CD4-positive, CD25-positive, alpha-beta regulatory T cell (primary cell): ENCODE measurements around the gene NPIPB8. TPM values are rescaled to one million over a fixed set of nuclear protein-coding genes. Genes with fewer than 3 reads are reported as not detected.
A peak's percentile ranks its signal among the peaks of the same experiment; 100 is the strongest.
"Not testable (repeated sequence)": the region's sequence is repeated elsewhere in the genome, so short reads cannot be mapped to it uniquely, and the experiment has no call there.

ENCODE experiments used
- ATAC-seq, 2 donors: fragments of 150-1000 bp; cut with Tn5 transposase; one replicate each; pipeline ENCODE4 v1.10.0; 2021; ENCODE audit warnings: low read depth in 2 of 2, moderate number of reproducible peaks in 2 of 2, moderate library complexity in 1 of 2
- DNase-seq, 3 donors: peaks; one replicate each; pipeline versions ENCODE4 v3.0.0 to v3.0.0-alpha.2; 2012 to 2022; ENCODE audit warnings: mixed read lengths in 1 of 3
- H3K27ac ChIP-seq: one replicate; pipeline ENCODE4 v1.7.0; 2013; ENCODE audit warnings: mild to moderate bottlenecking, low read length; ENCODE audit not compliant: insufficient read depth, poor library complexity, severe bottlenecking
- H3K27me3 ChIP-seq: one replicate; pipeline ENCODE4 v1.7.0; 2013; ENCODE audit warnings: low read length; ENCODE audit not compliant: control insufficient read depth, insufficient read depth
- H3K36me3 ChIP-seq: one replicate; pipeline ENCODE4 v1.7.0; 2013; ENCODE audit warnings: mild to moderate bottlenecking, low read length, moderate library complexity; ENCODE audit not compliant: control insufficient read depth, insufficient read depth
- H3K4me1 ChIP-seq: 2 replicates; pipeline ENCODE4 v1.7.0; 2013; ENCODE audit warnings: mild to moderate bottlenecking, low read length; ENCODE audit not compliant: insufficient read depth, control insufficient read depth, poor library complexity, severe bottlenecking
- H3K4me3 ChIP-seq: one replicate; pipeline ENCODE4 v1.7.0; 2013; ENCODE audit warnings: low read depth, mild to moderate bottlenecking, low read length, moderate library complexity
- H3K9me3 ChIP-seq, 2 experiments: 1 replicate in 1 of 2; 2 replicates in 1 of 2; pipeline ENCODE4 v1.7.0; 2013; ENCODE audit warnings: low read length in 2 of 2, mild to moderate bottlenecking in 1 of 2, moderate library complexity in 1 of 2; ENCODE audit not compliant: control insufficient read depth in 2 of 2
- H3K27ac Mint-ChIP-seq, 3 donors: one replicate each; pipeline ENCODE4 v1.8.0; 2020 to 2022; ENCODE audit warnings: mild to moderate bottlenecking in 3 of 3, mixed read lengths in 3 of 3, moderate library complexity in 2 of 3
- H3K27me3 Mint-ChIP-seq: one replicate; pipeline ENCODE4 v1.8.0; 2022; ENCODE audit warnings: mild to moderate bottlenecking, mixed read lengths
- H3K36me3 Mint-ChIP-seq: one replicate; pipeline ENCODE4 v1.8.0; 2020; ENCODE audit warnings: mixed read lengths
- H3K4me1 Mint-ChIP-seq, 4 donors: one replicate each; pipeline ENCODE4 v1.8.0; 2020 to 2022; ENCODE audit warnings: mixed read lengths in 4 of 4, mild to moderate bottlenecking in 1 of 4
- H3K4me3 Mint-ChIP-seq, 4 donors: one replicate each; pipeline ENCODE4 v1.8.0; 2020 to 2022; ENCODE audit warnings: mild to moderate bottlenecking in 4 of 4, mixed read lengths in 4 of 4, moderate library complexity in 3 of 4
- H3K9me3 Mint-ChIP-seq, 7 donors: one replicate each; pipeline ENCODE4 v1.8.0; 2020 to 2022; ENCODE audit warnings: mixed read lengths in 7 of 7, mild to moderate bottlenecking in 3 of 7, moderate library complexity in 2 of 7
- polyA plus RNA-seq, 4 donors: library from polyadenylated mRNA; unstranded; fragments of 300-500 nt; fragmentation: Illumina TruSeq; gene quantifications; one replicate each; pipeline ENCODE4 v1.2.3, GENCODE V29; 2021
- total RNA-seq: library from RNA; stranded (reverse); gene quantifications from one replicate; pipeline ENCODE4 v1.2.3, GENCODE V29; 2022

The NPIPB8 gene
- total and polyA plus RNA-seq, 5 donors from 2014 or later: 1.1 TPM; not detected in 4

DNA sequence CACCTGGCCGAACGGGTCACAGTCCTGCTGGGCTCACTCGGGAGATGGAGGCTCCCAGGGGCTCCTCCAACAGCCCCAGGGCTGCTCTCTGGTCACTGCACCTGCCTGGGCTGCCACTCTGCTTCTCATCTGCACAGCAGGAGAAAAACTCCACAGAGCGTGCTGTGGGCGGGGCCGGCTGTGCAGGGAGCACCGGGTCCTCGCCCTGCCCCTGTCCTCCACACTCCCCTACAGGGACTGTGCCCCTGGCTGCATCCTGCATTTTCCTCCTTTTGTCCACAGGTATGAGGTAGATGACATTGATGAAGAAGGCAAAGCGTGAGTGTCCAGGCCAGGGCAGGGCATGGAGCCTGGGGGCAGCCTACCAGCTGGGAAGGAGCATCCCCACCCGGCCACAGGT lies 35.8 kb upstream of the NPIPB8 start:
- H3K9me3 Mint-ChIP-seq, H3K4me3 ChIP-seq, DNase-seq, H3K27ac ChIP-seq, H3K36me3 Mint-ChIP-seq, H3K27me3 Mint-ChIP-seq, H3K4me3 Mint-ChIP-seq, H3K9me3 ChIP-seq, H3K4me1 Mint-ChIP-seq, H3K27me3 ChIP-seq, H3K4me1 ChIP-seq, ATAC-seq, H3K36me3 ChIP-seq, H3K27ac Mint-ChIP-seq: not testable (repeated sequence)

GRCh38 chr16:28602529-28602928 lies 35.3 kb upstream of the NPIPB8 start:
- Histone ChIP-seq H3K36me3 (no peaks in the 10 kb centered on the region), H3K9me3 (no peaks in the 10 kb centered on the region), H3K4me1 (no peaks in the 10 kb centered on the region), H3K27ac (no peak overlapping the region), H3K4me3 (no peak overlapping the region), H3K27me3 (no peaks in the 10 kb centered on the region)
- H3K4me3 Mint-ChIP-seq: peak overlapping the region in 1 of 4 donors; percentile 87
- no peaks in the 10 kb centered on the region for H3K9me3 Mint-ChIP-seq
- ATAC-seq: no peak
- DNase-seq: no peak
- H3K27me3 Mint-ChIP-seq: no peaks in the 10 kb centered on the region
- peaks cover 7% of the 10 kb centered on the region for H3K36me3 Mint-ChIP-seq
- peaks cover 0 to 4% (median 0%) of the 10 kb centered on the region in 4 donors for H3K4me1 Mint-ChIP-seq
- no peak overlapping the region for H3K27ac Mint-ChIP-seq

DNA sequence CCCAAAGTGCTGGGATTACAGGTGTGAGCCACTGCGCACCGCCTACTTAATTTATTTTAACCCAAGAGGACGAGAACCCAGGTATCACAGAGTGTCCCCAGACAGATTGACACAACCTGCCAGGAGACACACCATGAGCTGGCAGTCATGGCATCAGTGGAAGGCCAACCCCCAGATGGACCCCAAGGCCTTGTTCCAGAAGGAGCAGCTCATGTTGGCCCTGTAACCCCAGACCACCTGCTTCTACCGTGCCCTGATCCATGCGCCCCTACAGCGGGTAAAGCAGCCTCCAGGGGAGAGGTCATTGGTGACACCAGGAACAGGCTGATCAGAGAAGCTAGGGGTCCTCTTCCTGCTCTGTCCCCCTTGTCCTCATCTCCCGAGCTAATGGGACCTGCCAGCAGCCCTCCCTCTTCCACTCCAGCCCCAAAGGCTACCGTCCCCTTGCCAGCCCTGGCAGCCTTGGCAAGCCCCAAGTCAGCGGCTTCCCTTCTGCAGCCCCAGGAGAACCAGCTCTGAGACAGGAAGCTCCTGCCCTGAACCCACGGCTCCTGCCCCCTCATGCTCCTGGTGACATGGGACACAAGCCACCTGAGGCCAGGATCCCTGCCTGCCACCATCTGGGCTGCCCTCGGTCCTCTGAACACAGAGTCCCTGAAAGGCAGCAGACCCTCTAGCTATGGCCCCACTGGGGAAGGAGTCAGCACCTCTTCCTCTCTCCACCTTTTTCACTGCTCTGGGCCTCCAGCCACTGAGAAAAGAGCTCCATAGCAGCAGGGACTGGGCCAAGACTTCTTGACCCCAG lies 34.3 kb upstream of the NPIPB8 start:
- Histone ChIP-seq H3K9me3 (no peaks in the 10 kb centered on the region), H3K4me1 (no peaks in the 10 kb centered on the region), H3K27ac (no peak overlapping the region), H3K4me3 (no peak overlapping the region), H3K27me3 (no peaks in the 10 kb centered on the region), H3K36me3 (no peaks in the 10 kb centered on the region)
- ATAC-seq (no peak), DNase-seq (no peak)
- Mint-ChIP-seq H3K4me1 (peaks cover 0 to 2% (median 0%) of the 10 kb centered on the region in 4 donors), H3K9me3 (no peaks in the 10 kb centered on the region), H3K4me3 (no peak overlapping the region), H3K27me3 (no peaks in the 10 kb centered on the region), H3K36me3 (peaks cover 7% of the 10 kb centered on the region), H3K27ac (peak overlapping the region in 1 of 3 donors; percentile 79)

GRCh38 chr16:28604186-28604565 lies 33.7 kb upstream of the NPIPB8 start:
- H3K27me3 Mint-ChIP-seq: no peaks in the 10 kb centered on the region
- H3K4me3 Mint-ChIP-seq: no peak overlapping the region
- Histone ChIP-seq H3K4me1 (no peaks in the 10 kb centered on the region), H3K27ac (no peak overlapping the region), H3K9me3 (no peaks in the 10 kb centered on the region), H3K36me3 (no peaks in the 10 kb centered on the region), H3K27me3 (no peaks in the 10 kb centered on the region), H3K4me3 (no peak overlapping the region)
- DNase-seq (no peak), ATAC-seq (no peak)
- peaks cover 7% of the 10 kb centered on the region for H3K36me3 Mint-ChIP-seq
- peak overlapping the region in 1 of 3 donors; percentile 79 for H3K27ac Mint-ChIP-seq
- H3K9me3 Mint-ChIP-seq: no peaks in the 10 kb centered on the region
- H3K4me1 Mint-ChIP-seq: peaks cover 0 to 2% (median under 1%) of the 10 kb centered on the region in 4 donors

DNA sequence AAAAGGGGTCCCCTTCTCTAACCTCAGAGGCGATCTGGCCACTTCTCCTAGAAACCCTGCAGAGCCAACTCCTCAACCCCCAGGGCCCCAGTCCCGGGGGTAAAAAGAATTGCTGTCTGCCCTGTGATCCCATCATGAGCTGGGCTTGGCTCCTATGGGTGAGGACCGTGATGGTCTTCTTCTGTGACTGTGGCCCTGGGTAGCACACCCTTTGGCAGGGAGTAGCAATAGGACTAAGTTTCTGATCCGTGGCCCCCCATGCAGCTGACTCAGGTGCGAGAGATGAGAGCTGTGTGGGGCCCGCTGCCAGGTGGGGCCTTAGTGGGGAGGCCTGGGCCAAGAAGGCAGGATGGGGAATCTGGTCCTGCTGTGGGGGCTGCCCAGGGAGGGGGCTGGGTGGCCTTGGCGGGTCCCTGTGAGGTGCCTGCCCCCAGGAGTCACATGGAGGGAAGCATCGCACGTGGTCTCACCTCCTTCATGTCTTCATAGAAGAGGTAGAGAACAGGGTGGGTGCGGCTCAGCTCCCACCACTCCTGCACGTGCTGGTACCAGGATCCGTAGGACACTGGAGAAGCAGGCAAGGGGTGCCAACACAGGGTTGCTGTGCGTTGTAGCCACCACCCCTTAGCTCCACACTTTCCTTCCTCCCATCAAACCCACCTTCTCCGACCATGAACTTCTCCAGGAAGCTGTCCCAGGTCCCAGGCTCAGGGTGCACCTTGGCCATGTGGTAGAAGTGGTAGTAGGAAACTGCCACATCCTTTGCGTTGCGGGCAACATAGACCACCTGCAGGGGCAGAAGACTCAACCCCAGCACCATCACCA lies 31.4 kb upstream of the NPIPB8 start:
- Histone ChIP-seq H3K4me3 (no peak overlapping the region), H3K27me3 (no peaks in the 10 kb centered on the region), H3K4me1 (no peaks in the 10 kb centered on the region), H3K36me3 (no peaks in the 10 kb centered on the region), H3K27ac (no peak overlapping the region), H3K9me3 (no peaks in the 10 kb centered on the region)
- ATAC-seq (no peak), DNase-seq (no peak)
- no peaks in the 10 kb centered on the region for H3K27me3 Mint-ChIP-seq
- peaks cover 7% of the 10 kb centered on the region for H3K36me3 Mint-ChIP-seq
- no peaks in the 10 kb centered on the region for H3K9me3 Mint-ChIP-seq
- no peak overlapping the region for H3K27ac Mint-ChIP-seq
- no peak overlapping the region for H3K4me3 Mint-ChIP-seq
- peaks cover 0 to 19% (median 12%) of the 10 kb centered on the region in 4 donors for H3K4me1 Mint-ChIP-seq

DNA sequence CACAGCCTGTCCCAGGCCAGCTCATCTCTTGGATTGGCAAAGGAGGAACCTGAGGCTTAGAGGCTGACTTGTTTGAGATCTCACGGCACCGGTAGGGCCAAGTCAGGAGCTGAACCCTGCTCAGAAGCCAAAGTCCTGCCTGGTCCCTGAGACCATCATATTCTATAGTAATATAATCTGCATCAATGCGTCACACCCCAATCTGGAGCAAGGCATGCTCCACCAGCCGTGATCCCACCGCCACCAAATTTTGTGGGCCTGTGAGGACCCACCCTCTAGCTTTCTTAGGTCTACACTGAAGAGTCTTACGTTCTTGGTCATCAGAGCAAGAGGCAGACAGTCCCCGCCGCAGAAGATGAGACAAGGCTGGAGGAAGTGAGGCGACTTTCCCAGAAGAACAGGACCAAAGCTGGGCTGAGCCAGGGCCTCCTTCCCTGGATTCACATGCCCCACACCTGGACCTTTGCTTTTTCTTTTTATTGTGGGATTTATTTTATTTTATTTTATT lies 30.7 kb upstream of the NPIPB8 start:
- Mint-ChIP-seq H3K27ac (no peak overlapping the region), H3K4me3 (no peak overlapping the region), H3K4me1 (peaks cover 0 to 19% (median 12%) of the 10 kb centered on the region in 4 donors), H3K27me3 (no peaks in the 10 kb centered on the region), H3K36me3 (peaks cover 7% of the 10 kb centered on the region), H3K9me3 (no peaks in the 10 kb centered on the region)
- DNase-seq (no peak), ATAC-seq (no peak)
- Histone ChIP-seq H3K9me3 (no peaks in the 10 kb centered on the region), H3K4me1 (no peaks in the 10 kb centered on the region), H3K36me3 (no peaks in the 10 kb centered on the region), H3K27me3 (no peaks in the 10 kb centered on the region), H3K27ac (no peak overlapping the region), H3K4me3 (no peak overlapping the region)

GRCh38 chr16:28607681-28608495 lies 30.0 kb upstream of the NPIPB8 start:
- not testable (repeated sequence) for H3K9me3 Mint-ChIP-seq, H3K4me3 ChIP-seq, H3K4me1 ChIP-seq, DNase-seq, H3K27me3 Mint-ChIP-seq, ATAC-seq, H3K36me3 Mint-ChIP-seq, H3K27me3 ChIP-seq, H3K27ac Mint-ChIP-seq, H3K9me3 ChIP-seq, H3K4me3 Mint-ChIP-seq, H3K27ac ChIP-seq, H3K36me3 ChIP-seq
- H3K4me1 Mint-ChIP-seq: peaks cover 0 to 19% (median 12%) of the 10 kb centered on the region in 4 donors
